Measurements from ENCODE around the gene SLIT3. TPM values are rescaled to one million over a fixed set of nuclear protein-coding genes. Genes with fewer than 3 reads are reported as not detected.

The SLIT3 gene
- total RNA-seq, 1 donor from 2014 or later = 3.3 TPM

DNA sequence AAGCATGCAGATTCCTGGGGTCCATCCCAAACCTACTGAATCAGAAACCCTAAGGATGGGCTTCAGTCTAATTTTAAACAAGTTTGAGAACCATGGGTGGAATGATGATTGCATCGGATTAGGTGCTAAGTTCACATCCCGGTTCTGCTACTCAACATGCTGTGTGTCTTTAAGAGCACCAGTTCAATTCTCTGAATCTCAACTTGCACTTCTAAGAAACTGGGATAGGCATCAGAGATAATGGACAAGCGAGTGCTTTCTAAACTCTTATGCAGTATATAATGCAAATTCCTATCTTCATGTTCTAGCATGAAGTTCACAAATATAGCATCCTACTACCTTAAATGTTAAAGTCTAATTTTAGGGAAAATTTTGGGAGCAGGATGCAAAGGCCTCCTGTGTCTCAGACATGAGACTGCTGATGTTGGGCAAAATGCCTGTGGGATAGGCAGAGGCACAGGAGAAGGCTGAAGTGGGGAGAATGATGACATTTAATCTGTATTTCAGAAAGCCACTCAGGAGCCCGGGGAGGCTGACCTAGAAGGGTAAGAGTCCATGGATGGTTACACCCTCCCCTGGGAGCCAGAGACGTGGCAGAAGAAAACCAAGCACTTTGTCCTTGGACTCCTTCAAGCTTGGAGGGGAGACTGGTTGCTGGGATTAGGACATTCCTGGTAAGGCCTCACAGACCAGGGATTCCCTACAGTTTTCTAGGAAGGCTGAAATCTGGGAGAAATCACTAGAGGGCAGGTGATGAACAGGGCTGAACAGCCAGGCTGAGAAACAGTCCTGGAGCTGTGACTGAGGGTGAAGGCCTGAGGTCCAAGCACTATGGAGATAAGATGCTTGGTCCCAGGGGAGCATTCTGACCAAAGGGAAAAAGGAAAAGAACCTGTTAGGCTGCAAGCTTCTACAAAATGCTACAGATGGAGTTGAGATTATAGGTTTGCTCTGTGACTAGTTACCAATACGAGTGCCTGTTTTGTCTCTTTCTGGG lies 409.8 kb downstream of the SLIT3 start:
- DNase-seq (ENCODE audit: low read depth) = no peak

DNA sequence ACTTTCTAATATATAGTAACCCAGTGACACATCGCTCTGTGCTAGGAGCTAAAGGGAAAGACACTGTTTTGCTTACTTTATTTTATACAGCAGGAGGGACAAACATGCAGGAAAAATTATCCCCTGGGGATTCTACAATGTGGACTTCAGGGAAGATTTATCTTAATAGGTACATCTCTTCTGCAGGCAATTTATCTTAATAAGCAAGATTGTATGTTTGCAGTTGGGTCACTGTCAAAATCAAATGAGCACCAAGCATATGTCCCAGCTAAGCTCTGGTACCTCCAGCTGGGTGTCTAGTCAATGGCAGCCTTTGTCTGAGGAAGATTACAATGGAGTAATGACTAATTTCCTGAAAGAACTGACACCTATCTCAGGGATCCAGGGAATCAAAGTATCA lies 411.9 kb downstream of the SLIT3 start:
- no peak for DNase-seq (ENCODE audit: low read depth)

DNA sequence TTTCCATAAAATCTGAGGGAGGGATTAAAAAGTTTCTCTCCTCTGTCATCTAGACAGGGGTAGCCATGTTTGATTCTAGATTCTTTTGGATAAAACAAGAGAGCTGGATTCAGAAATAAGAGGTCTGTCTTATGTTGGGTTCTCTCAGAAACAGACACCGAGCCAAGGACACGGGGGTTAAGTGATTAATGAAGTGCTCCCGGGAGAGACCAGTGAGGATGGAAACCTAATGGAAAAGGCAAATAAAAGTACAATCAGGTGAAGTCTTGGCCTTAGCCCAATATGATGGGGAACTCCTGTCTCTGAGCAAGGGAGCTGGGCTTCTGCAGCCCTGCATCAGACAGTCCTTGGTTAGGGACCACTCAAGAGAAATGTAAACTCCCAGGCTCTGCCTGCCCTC lies 413.0 kb downstream of the SLIT3 start:
- no peak for DNase-seq (ENCODE audit: low read depth)

- no peak for DNase-seq (ENCODE audit: low read depth)
Measured at GRCh38 chr5:168886157-168886556, 414.8 kb downstream of the SLIT3 start.

- DNase-seq (ENCODE audit: low read depth) = no peak
Measured at GRCh38 chr5:168885324-168886120, 415.4 kb downstream of the SLIT3 start.

- DNase-seq (ENCODE audit: low read depth) = no peak
Measured at GRCh38 chr5:168883991-168884390, 416.9 kb downstream of the SLIT3 start.

GRCh38 chr5:168883281-168883741 lies 417.6 kb downstream of the SLIT3 start:
- DNase-seq (ENCODE audit: low read depth) = no peak

DNA sequence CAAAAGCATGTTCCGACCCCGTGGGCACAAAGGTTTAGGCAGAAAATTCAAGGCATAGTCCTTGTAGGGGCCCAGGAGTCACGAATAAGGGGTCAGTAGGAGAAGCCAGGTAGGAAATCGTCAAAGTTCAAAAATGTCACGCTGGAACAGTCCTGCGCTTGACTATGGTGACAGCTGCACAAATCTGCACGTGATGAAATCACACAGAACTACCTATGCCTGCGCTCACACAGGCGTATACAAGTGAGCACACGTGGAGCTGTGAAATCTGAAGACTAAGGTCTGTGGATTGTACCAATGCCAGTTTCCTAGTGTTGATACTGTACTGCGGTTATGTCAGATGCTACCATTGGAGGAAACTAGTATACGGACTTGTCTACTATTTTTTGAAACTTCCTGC lies 418.7 kb downstream of the SLIT3 start:
- no peak for DNase-seq (ENCODE audit: low read depth)

DNA sequence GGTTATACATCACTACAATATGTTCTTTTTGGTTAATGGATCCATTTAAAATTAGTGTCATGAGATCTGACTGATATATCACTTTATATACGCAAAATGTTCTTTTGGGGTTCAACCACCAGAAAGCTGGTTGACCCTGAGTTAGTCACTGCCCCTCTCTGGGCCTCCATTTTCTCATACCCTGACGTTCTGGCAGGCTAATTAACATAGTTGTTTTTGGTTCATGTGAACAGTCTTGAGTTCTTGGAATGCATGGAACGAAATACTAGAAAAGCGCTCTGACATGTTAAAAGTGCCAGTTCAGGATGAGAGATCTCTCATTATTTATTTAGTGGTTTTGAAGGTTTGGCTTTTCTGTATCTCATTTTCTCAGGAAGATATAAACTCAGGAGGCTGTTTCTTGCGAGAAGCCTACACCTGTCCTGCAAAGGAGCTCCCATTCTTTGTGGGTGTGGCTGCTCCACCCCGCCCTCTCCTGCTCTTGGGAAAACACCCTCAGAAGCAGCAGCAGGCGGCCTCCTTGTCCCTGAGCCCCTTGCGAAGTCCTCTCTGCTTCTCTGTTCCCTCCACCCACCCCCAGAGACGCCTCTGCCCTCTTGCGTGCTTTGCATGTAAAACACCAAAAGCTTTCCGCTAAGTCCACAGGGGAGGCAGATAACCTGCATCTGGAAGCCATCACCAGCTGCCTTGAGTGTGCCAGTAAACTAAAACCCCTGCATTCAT lies 419.4 kb downstream of the SLIT3 start:
- DNase-seq (ENCODE audit: low read depth) = no peak

DNA sequence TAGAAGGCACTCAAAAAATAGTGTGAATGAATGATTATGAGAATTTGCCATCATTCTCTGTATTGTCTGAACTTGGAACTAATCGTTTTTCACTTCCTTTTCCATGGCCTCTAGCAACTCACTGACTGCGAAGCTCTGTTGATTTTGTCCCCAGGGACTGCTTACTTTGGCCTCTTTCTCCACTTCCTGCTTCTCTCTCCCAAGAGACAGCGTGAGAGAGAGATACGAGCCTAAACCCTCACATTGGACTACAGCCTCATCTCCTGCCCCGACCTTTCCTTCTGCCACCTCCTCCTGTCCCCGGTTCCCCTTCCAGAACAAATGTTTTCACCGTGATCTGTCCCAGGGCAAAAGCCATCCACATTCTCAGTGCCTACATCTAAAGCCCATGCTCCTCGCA lies 421.0 kb downstream of the SLIT3 start:
- no peak for DNase-seq (ENCODE audit: low read depth)

DNA sequence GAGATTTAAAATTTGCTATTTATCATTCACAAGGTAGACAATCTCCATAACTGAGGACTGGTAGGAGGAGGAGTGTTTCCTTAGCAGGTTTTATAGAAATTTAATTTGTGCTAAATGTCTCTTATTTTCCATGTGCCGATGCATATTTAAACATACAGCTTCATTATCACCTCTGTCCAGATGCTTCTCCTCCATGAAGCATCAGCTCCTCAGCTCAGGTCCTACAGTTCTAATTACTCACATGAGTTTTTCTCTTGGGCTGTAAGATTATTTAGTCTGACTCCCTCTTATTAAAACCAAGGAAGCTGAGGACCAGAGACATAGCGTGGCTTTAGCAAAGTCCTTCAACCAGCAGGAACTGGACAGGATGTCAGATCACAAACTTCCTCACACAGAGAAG lies 421.6 kb downstream of the SLIT3 start:
- no peak for DNase-seq (ENCODE audit: low read depth)

DNA sequence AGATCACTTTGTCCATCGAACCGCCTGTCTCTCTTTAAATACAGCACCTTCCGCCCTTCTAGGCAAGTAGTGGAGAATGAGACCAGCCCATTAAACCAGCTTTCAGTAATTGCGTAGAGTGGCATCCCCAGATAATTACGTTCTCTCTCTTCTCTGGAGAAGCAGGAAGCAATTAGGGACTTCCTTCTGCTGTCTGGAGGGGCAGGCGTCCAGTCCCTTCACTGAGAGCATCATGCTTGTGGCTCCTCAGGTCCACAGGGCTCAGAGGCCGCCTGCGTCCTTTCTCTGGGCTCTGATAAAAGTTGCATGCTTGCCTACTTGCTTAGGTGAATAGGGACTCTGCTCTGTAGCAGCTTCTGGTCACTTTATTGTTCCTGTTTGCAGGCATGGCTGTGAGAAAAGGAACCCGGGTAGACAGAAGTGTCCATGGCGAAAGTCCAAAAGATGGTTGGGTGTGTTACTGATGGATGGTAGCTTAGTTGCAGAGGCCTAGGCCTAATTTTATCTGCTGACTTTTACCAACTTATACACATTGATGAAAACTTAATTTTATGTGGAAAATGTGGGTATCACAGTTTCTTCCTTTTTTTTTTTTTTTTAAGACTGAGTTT lies 422.7 kb downstream of the SLIT3 start:
- no peak for DNase-seq (ENCODE audit: low read depth)

GRCh38 chr5:168877132-168877892 lies 423.6 kb downstream of the SLIT3 start:
- DNase-seq (ENCODE audit: low read depth) = no peak

DNA sequence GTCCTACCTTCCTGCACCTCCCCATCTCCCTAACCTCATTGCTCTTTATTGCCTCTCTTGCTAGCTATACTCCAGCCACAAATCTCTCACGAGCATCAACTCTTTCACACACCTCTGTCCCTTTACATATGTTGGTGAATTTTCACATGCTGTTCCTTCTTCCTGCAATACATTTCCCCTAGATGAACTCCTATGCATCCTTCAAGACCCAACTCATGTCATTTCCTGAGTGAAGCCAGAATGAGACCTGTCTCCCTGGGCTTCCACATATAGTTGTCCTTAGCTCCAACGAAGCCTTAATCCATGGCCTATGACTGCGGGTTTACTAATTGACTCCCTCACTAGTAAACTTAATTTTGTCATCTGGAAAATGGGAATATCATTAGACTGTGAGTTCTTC lies 424.5 kb downstream of the SLIT3 start:
- DNase-seq (ENCODE audit: low read depth) = no peak

DNA sequence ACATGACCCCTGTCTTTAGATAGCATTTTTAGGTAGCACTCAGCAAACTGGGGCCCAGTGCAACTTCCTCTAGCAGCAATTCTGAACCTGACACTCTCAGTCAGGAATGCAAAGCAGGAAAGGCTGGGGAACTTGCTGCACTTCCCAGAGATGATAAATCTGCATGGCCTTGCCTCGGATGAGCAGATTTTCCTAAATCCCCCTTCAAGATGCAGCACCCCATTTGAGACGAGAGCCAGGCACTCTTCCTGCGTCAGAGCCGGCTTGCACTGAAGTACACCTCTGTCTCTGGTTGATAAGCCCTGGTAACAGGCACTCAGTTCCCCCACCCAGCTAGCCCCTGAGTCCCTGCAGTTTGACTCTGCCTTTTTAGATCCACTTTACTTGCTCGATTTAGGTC lies 425.1 kb downstream of the SLIT3 start:
- no peak for DNase-seq (ENCODE audit: low read depth)

- DNase-seq (ENCODE audit: low read depth) = peak; percentile 29
Measured at GRCh38 chr5:168874713-168875380, 426.1 kb downstream of the SLIT3 start.

DNA sequence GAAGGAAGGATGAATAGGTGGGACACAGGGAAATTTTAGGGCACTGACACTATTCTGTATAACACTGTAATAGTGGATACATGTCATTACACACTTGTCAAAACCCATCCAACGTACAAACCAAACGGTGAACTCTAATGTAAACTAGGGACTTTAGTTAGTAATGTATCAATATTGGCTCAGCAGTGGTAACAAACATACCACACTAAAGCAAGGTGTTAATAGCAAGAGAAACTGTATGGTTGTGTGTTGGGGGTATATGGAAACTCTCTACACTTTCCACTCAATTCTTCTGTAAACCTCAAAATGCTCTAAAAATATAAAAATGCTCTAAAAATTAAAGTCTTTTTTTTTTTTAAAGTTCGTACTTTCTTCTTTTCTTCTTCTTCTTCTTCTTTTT lies 428.7 kb downstream of the SLIT3 start:
- no peak for DNase-seq (ENCODE audit: low read depth)

DNA sequence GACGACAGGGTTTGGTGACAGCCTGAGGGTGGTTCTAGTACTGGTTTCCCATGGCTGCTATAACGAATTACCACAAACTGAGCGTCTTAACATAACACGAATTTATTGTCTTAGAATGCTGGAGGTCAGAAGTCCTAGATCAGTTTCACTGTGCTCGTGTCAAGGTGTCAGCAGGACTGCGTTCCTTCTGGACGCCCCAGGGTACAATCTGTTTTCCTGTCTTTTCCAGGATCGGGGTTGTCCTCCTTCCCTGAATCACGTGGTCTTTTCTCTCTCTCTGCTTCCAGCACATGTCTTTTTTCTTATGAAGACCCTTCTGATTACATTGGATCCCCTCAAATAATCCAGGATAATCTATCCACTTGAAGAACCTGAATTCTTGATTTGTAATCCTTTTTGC lies 430.0 kb downstream of the SLIT3 start:
- no peak for DNase-seq (ENCODE audit: low read depth)

DNA sequence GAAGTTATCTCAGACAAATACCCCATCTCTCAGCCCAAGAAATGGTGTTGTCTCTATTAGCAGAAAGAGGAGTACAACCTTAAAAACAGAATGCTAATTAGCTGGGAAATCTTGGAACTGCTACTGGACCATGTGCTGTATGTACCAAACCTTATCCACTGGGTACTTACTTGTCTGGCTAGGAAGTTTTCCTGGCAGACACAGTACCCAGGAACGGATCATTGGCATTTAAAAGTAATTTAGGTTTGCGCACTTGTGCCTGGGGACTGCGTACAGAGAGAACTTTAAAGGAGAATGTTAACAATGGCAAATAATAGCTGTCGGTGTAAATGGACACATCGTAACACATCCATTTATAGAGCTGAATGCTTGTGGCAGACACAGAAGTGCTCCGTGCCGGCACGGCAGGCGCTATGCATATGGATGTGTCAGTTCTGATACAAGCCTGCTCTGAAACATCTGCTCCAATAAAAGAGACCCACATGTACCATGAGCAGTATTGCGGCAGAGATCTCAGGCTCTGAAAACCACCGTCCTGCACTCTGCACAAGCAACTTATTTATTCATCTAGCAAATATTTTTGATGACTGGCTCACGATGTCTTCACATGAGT lies 431.2 kb downstream of the SLIT3 start:
- no peak for DNase-seq (ENCODE audit: low read depth)

DNA sequence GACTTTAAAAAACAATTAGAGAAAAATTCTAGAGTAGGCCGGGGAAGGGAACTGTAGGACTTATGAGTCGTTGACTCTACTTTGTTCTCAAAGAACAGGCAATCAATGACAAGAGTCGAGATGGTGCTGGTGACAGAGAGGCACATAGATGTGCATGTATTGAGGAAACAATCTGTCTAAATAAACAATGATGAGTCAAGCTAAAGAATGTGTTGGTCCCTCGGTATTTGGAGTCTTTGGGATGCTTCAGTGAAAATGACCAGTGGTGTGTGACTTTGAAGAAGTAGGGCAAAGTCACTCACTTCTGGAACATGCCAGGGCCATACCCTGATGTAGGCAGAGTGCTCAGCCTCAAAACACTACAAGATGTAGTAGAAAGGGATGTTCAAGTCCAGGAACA lies 433.7 kb downstream of the SLIT3 start:
- peak; percentile 73 for DNase-seq (ENCODE audit: low read depth)

All from renal cortical epithelial cell (primary cell).